GM12878 (cell line): ENCODE measurements around the gene ATF7. TPM values are rescaled to one million over a fixed set of nuclear protein-coding genes. Genes with fewer than 3 reads are reported as not detected.

Source experiments
- ATAC-seq: fragments of 200-7000 bp; cut with Tn5 transposase; 3 replicates; pipeline ENCODE4 v1.9.1; 2020; ENCODE audit warnings: mild to moderate bottlenecking, moderate library complexity
- BruUV-seq: library from RNA; stranded (reverse); fragments of 400-500 nt; replicated peaks from 2 replicates; lab custom pipeline; 2021; lab: Mats Ljungman, UMichigan
- CTCF ChIA-PET: fragments of 300-600 bp; sonication (Branson Sonifier 250); formaldehyde crosslinking; extraction: SDS; loops from one replicate; lab custom pipeline; 2021; ENCODE audit warnings: inconsistent platforms; lab: Yijun Ruan, JAX
- POLR2A ChIA-PET: fragments of 350-600 bp; formaldehyde crosslinking; extraction: SDS; loops from one replicate; lab custom pipeline; 2021; ENCODE audit warnings: inconsistent platforms; lab: Charles Lee
- RAD21 ChIA-PET: fragments of 300-600 bp; sonication (Branson Sonifier 250); formaldehyde crosslinking; loops from one replicate; lab custom pipeline; 2023; ENCODE audit warnings: antibody characterized with exemption; ENCODE audit not compliant: unreplicated experiment; lab: Charles Lee
- SMC1A ChIA-PET: fragments of 300-600 bp; sonication (Branson Sonifier 250); formaldehyde crosslinking; loops from one replicate; lab custom pipeline; 2023; ENCODE audit not compliant: unreplicated experiment, uncharacterized antibody; lab: Charles Lee
- DNase-seq: peaks from one replicate; pipeline ENCODE4 v3.0.0-alpha.2; 2011; ENCODE audit warnings: low read depth, low spot score
- FAIRE-seq: peaks from 3 replicates; lab custom pipeline; 2011; peaks lifted over from hg19 to GRCh38; lab: Jason Lieb, UNC
- H2AFZ ChIP-seq: 2 replicates; pipeline ENCODE4 v1.6.0; 2011; ENCODE audit warnings: low read depth, low read length, control low read depth; ENCODE audit not compliant: control insufficient read depth
- H3K27ac ChIP-seq: 2 replicates; pipeline ENCODE4 v1.5.1; 2011; ENCODE audit warnings: control low read depth; ENCODE audit not compliant: control insufficient read depth, insufficient read depth
- H3K27me3 ChIP-seq, 2 experiments: replicated peaks in 1 of 2; 2 replicates each; pipeline versions ENCODE4 v1.6.0 to v1.6.1; 2011; ENCODE audit warnings: low read length in 1 of 2; ENCODE audit not compliant: control insufficient read depth in 2 of 2, insufficient read depth in 2 of 2
- H3K36me3 ChIP-seq, 2 experiments: 2 replicates each; pipeline ENCODE4 v1.5.1; 2011; ENCODE audit warnings: low read length in 1 of 2; ENCODE audit not compliant: control insufficient read depth in 2 of 2, insufficient read depth in 2 of 2
- H3K4me1 ChIP-seq: 2 replicates; pipeline ENCODE4 v1.6.1; 2011; ENCODE audit warnings: mild to moderate bottlenecking, low read length, moderate library complexity, mixed read lengths; ENCODE audit not compliant: control insufficient read depth, insufficient read depth
- H3K4me2 ChIP-seq: 2 replicates; pipeline ENCODE4 v1.6.0; 2011; ENCODE audit warnings: control low read depth; ENCODE audit not compliant: control insufficient read depth, insufficient read depth
- H3K4me3 ChIP-seq: fragments of 200-600 bp; sonication (generic); 2 replicates; pipeline ENCODE4 v1.5.1; 2016
- H3K79me2 ChIP-seq: 2 replicates; pipeline ENCODE4 v1.6.0; 2011; ENCODE audit warnings: low read length; ENCODE audit not compliant: control insufficient read depth, insufficient read depth
- H3K9ac ChIP-seq: 2 replicates; pipeline ENCODE4 v1.8.0; 2011; ENCODE audit warnings: low read length, control low read depth, mixed read lengths; ENCODE audit not compliant: control insufficient read depth, insufficient read depth
- H3K9me3 ChIP-seq: replicated peaks from 3 replicates; pipeline ENCODE4 v1.5.1; 2011; ENCODE audit warnings: mild to moderate bottlenecking, low read length; ENCODE audit not compliant: control insufficient read depth, insufficient read depth
- H4K20me1 ChIP-seq: 2 replicates; pipeline ENCODE4 v1.6.0; 2011; ENCODE audit not compliant: control insufficient read depth, insufficient read depth
- ASH2L ChIP-seq: fragments of 300-600, 200-600 bp; sonication (generic); IDR thresholded peaks from 2 replicates; pipeline ENCODE4 v1.6.1; 2017; ENCODE audit warnings: low read depth, mild to moderate bottlenecking, borderline replicate concordance
- ATF7 ChIP-seq: fragments of 450-650 bp; IDR thresholded peaks from 2 replicates; pipeline ENCODE4 v1.6.1; 2016; ENCODE audit warnings: low read depth, mild to moderate bottlenecking
- DPF2 ChIP-seq: fragments of 450-650 bp; IDR thresholded peaks from 2 replicates; pipeline ENCODE4 v1.6.1; 2017; ENCODE audit warnings: mild to moderate bottlenecking
- FOS ChIP-seq: IDR thresholded peaks from 3 replicates; pipeline ENCODE4 v1.6.1; 2011; ENCODE audit warnings: borderline replicate concordance; ENCODE audit not compliant: insufficient read length; ENCODE audit errors: extremely low read depth
- IKZF2 ChIP-seq, 2 experiments: fragments of 450-650 bp; IDR thresholded peaks; 2 replicates each; pipeline ENCODE4 v1.6.1; 2017; ENCODE audit warnings: mild to moderate bottlenecking in 2 of 2, moderate library complexity in 2 of 2
- KDM1A ChIP-seq: fragments of 200-600 bp; sonication (generic); IDR thresholded peaks from 2 replicates; pipeline ENCODE4 v1.6.1; 2016; ENCODE audit warnings: borderline replicate concordance
- MTA2 ChIP-seq: fragments of 450-650 bp; IDR thresholded peaks from 2 replicates; pipeline ENCODE4 v1.6.1; 2016; ENCODE audit warnings: low read depth, mild to moderate bottlenecking, moderate library complexity
- MXI1 ChIP-seq: fragments of 150-350 bp; IDR thresholded peaks from 2 replicates; pipeline ENCODE4 v1.6.1; 2011; ENCODE audit warnings: low read depth, mild to moderate bottlenecking, inconsistent platforms, low read length, improper control_type of control experiment
- NFXL1 ChIP-seq: fragments of 450-650 bp; IDR thresholded peaks from 2 replicates; pipeline ENCODE4 v1.6.1; 2017; ENCODE audit warnings: antibody characterized with exemption, mild to moderate bottlenecking, borderline replicate concordance
- POU2F2 ChIP-seq: IDR thresholded peaks from 3 replicates; pipeline ENCODE4 v1.6.1; 2011; ENCODE audit warnings: low read depth, mild to moderate bottlenecking, low read length, borderline replicate concordance
- RB1 ChIP-seq: fragments of 450-650 bp; formaldehyde crosslinking; IDR thresholded peaks from 2 replicates; pipeline ENCODE4 v1.6.1; 2017; ENCODE audit warnings: mild to moderate bottlenecking, borderline replicate concordance
- RELA ChIP-seq: fragments of 450-650 bp; IDR thresholded peaks from 2 replicates; pipeline ENCODE4 v1.8.0; 2014; ENCODE audit warnings: borderline replicate concordance; ENCODE audit not compliant: partially characterized antibody
- SREBF1 ChIP-seq: IDR thresholded peaks from 2 replicates; pipeline ENCODE4 v1.6.1; 2012; ENCODE audit warnings: mild to moderate bottlenecking, low read length
- SUPT20H ChIP-seq: IDR thresholded peaks from 2 replicates; pipeline ENCODE4 v1.6.1; 2011; ENCODE audit warnings: low read depth, mild to moderate bottlenecking, low read length, moderate library complexity, borderline replicate concordance; ENCODE audit not compliant: control insufficient read depth
- USF1 ChIP-seq: IDR thresholded peaks from 2 replicates; pipeline ENCODE4 v1.6.1; 2011; ENCODE audit warnings: borderline replicate concordance, low read depth, mild to moderate bottlenecking, moderate library complexity, mixed read lengths, low read length; ENCODE audit not compliant: insufficient read depth; ENCODE audit errors: extremely low read length
- YBX1 ChIP-seq: fragments of 450-650 bp; IDR thresholded peaks from 2 replicates; pipeline ENCODE4 v1.6.1; 2016; ENCODE audit warnings: antibody characterized with exemption
- ZNF24 ChIP-seq: fragments of 450-650 bp; IDR thresholded peaks from 2 replicates; pipeline ENCODE4 v1.6.1; 2017; ENCODE audit warnings: antibody characterized with exemption, mild to moderate bottlenecking
- ZNF687 ChIP-seq: fragments of 450-650 bp; IDR thresholded peaks from 2 replicates; pipeline ENCODE4 v1.6.1; 2017; ENCODE audit warnings: mild to moderate bottlenecking, moderate library complexity
- WGBS: methylation state at CpG from one replicate; pipeline ENCODE4 v1.1.6; 2016; ENCODE audit warnings: low lambda C conversion rate; ENCODE audit not compliant: insufficient replicate concordance, insufficient coverage; ENCODE audit errors: missing lambda C conversion rate; 5-methylcytosine and 5-hydroxymethylcytosine counted together
- in situ Hi-C: fragments of 300-500 bp; cut with MboI; formaldehyde crosslinking; loops from 9 replicates; pipeline ENCODE4 v1.14.3; 2018; ENCODE audit warnings: mixed read lengths
- intact Hi-C: fragments of 100-400 bp; cut with micrococcal nuclease; formaldehyde crosslinking; loops from one replicate; pipeline ENCODE4 v1.14.2; 2022; ENCODE audit not compliant: unreplicated experiment
- polyA plus RNA-seq, 11 experiments: library from polyadenylated mRNA; depleted of rRNA in 4 of 11; unstranded in 6 of 11; stranded (reverse) in 5 of 11; fragments of >200 nt; fragmentation: Nextera tagmentation in 4 of 11; fragmentation: Illumina TruSeq in 1 of 11; extraction: Ambion mirVana in 4 of 11; extraction: Trizol in 1 of 11; gene quantifications; 1 replicate in 1 of 11; 2 replicates in 10 of 11; pipeline versions ENCODE4 v1.2.1 to v1.2.3, GENCODE V29; 2011 to 2016; ENCODE audit warnings: inconsistent platforms in 2 of 11, missing spikeins in 2 of 11, low read depth in 1 of 11
- total RNA-seq, 4 experiments: library from RNA; depleted of rRNA in 3 of 4; stranded (reverse); fragments of >200 nt in 3 of 4; fragmentation: Illumina TruSeq in 1 of 4; extraction: Trizol in 1 of 4; gene quantifications; 2 replicates each; pipeline versions ENCODE4 v1.2.1 to v1.2.3, GENCODE V29; 2013 to 2021

The ATF7 gene
- total and polyA plus RNA-seq, 10 of the 15 experiments (the other 5 are each of a cell fraction or from before 2014, with no cell fraction given) = 9.1 to 30.7 (median 21.8) TPM

- WGBS = under 1% methylated on average over 63 of the region's 74 CpGs
- DNase-seq = peak; percentile 98
- BruUV-seq = no TSS peak
- ChIA-PET POLR2A (interaction anchor here (0.5 to 2.4 kb wide), 20 partner anchors 9 to 253 kb away, joined by 3 to 18 read pairs (median 4); partner anchors contain the start of genes AAAS, ATF7, CISTR and PRR13), CTCF (interaction anchor here (0.5 to 1.8 kb wide), 24 partner anchors 8 to 289 kb away, joined by 3 to 10 read pairs (median 4); partner anchors contain the start of genes AAAS, ATF7 and ATP5MC2), SMC1A (interaction anchor here (0.8 to 2.2 kb wide), 11 partner anchors 17 to 288 kb away, joined by 3 to 11 read pairs (median 4); partner anchors contain the start of genes MYG1 and SP1), RAD21 (interaction anchor here (0.7 to 2.3 kb wide), 19 partner anchors 8 to 233 kb away, joined by 3 to 13 read pairs (median 5); partner anchors contain the start of genes AAAS, ATF7, ATP5MC2 and ESPL1)
- peak within 1 kb of the TSS; percentile 91 for H3K9ac ChIP-seq
- H3K36me3 ChIP-seq = peaks cover 0 to 6% of the 10 kb centered on the region in 2 experiments; a peak in 2 of 4 replicates
- no peaks in the 10 kb centered on the region for H3K9me3 ChIP-seq
- H3K27me3 ChIP-seq = no peaks in the 10 kb centered on the region
- H3K4me1 ChIP-seq = peaks cover 13% of the 10 kb centered on the region
- in situ Hi-C loops = no loop called here
- ATAC-seq = peak; percentile 84
- no peaks in the 10 kb centered on the region for H4K20me1 ChIP-seq
- peak within 1 kb of the TSS; percentile 76 for H3K4me3 ChIP-seq
- H2AFZ ChIP-seq = peak within 1 kb of the TSS; percentile 99
- peak within 1 kb of the TSS; percentile 95 for H3K27ac ChIP-seq
- peaks cover 11% of the 10 kb centered on the region for H3K79me2 ChIP-seq
- H3K4me2 ChIP-seq = peak within 1 kb of the TSS; percentile 100
- FAIRE-seq = peak; percentile 99
- intact Hi-C loops = loop anchor here (1.0 to 5.0 kb wide), 2 partner anchors 49 to 121 kb away; partner anchors contain the start of genes PCBP2 and SP1
- TF ChIP-seq RELA (peak; percentile 60), IKZF2 (IDR thresholded peaks at IDR 0.05) (peak in 1 of 2 experiments; percentile 10; a peak in 1 of 4 replicates), NFXL1 (no peak), DPF2 (0 out of 2 replicates have a peak, but pooled peaks have one; percentile 74), ASH2L (no peak), SREBF1 (peak; percentile 42; the same call in 1 of the 2 replicates), ATF7 (peak; percentile 91), YBX1 (no peak), RB1 (peak; percentile 48; the same call in 1 of the 2 replicates), MXI1 (peak; percentile 61; the same call in 1 of the 2 replicates), ZNF24 (no peak), KDM1A (no peak), ZNF687 (peak; percentile 100), MTA2 (no peak), POU2F2 (peak; percentile 4; the same call in 2 of the 3 replicates), USF1 (no peak), FOS (peak; percentile 28), SUPT20H (no peak)
Measured at GRCh38 chr12:53500776-53501614, 125.2 kb downstream of the ATF7 start, which contains the start of gene TARBP2. TSS of gene TARBP2 (plus strand) at chr12:53501283. CDS start at chr12:53501409, 126 bp downstream.
